Measurements from ENCODE around the gene DAGLA. TPM values are rescaled to one million over a fixed set of nuclear protein-coding genes. Genes with fewer than 3 reads are reported as not detected.

DAGLA gene
- total RNA-seq, 4 donors from 2014 or later, result 5.8 to 18.9 (median 10.2) TPM

DNA sequence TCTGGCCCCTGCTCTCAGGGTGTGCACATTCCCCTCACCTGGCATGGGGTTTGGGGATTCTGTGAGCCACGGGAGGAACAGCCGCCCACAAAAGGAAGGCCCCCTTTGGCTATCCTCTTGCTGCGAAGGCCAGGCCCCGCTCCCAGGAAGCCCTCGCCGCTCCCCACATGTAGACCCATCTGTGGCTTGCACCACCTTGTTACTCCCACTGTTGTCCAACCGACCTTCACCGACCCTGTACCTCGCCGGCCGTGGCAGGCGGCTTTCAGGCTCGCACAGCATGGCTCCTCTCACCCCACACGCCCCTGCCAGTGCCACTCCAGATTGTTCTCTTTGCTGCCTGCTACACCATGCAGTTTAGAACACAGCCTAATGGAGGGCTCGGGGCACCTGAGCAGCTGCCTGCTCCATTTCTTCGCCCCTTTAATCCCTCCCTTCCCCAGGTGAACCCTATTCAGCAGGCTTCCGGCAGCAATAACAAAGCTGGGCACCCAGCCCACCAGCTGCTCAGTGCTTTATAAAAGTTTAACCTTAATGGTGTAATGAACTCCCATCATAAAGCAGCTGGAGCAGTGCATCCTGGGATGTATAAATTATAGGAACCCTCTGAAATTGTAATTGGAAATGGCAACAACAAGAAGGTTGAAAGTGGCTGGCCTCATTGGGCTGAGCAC lies 10.7 kb downstream of the DAGLA start:
- DNase-seq, result peak in 2 of 3 donors; percentile 69 to 71
- H3K27me3 ChIP-seq, result no peaks in the 10 kb centered on the region
- H3K9me3 ChIP-seq, result no peaks in the 10 kb centered on the region
- H3K27ac ChIP-seq, result peak overlapping the region in 3 of 4 donors; percentile 12 to 70 (median 32)
- TF ChIP-seq POLR2A (IDR thresholded peaks at IDR 0.05), result no peak
- TF ChIP-seq, protein P1, sequence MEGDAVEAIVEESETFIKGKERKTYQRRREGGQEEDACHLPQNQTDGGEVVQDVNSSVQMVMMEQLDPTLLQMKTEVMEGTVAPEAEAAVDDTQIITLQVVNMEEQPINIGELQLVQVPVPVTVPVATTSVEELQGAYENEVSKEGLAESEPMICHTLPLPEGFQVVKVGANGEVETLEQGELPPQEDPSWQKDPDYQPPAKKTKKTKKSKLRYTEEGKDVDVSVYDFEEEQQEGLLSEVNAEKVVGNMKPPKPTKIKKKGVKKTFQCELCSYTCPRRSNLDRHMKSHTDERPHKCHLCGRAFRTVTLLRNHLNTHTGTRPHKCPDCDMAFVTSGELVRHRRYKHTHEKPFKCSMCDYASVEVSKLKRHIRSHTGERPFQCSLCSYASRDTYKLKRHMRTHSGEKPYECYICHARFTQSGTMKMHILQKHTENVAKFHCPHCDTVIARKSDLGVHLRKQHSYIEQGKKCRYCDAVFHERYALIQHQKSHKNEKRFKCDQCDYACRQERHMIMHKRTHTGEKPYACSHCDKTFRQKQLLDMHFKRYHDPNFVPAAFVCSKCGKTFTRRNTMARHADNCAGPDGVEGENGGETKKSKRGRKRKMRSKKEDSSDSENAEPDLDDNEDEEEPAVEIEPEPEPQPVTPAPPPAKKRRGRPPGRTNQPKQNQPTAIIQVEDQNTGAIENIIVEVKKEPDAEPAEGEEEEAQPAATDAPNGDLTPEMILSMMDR (IDR thresholded peaks at IDR 0.05), result no peak
- no peaks in the 10 kb centered on the region for H3K36me3 ChIP-seq
- peaks cover 0 to 48% (median 8%) of the 10 kb centered on the region in 4 donors for H3K4me1 ChIP-seq
- H3K4me3 ChIP-seq, result no peak overlapping the region

DNA sequence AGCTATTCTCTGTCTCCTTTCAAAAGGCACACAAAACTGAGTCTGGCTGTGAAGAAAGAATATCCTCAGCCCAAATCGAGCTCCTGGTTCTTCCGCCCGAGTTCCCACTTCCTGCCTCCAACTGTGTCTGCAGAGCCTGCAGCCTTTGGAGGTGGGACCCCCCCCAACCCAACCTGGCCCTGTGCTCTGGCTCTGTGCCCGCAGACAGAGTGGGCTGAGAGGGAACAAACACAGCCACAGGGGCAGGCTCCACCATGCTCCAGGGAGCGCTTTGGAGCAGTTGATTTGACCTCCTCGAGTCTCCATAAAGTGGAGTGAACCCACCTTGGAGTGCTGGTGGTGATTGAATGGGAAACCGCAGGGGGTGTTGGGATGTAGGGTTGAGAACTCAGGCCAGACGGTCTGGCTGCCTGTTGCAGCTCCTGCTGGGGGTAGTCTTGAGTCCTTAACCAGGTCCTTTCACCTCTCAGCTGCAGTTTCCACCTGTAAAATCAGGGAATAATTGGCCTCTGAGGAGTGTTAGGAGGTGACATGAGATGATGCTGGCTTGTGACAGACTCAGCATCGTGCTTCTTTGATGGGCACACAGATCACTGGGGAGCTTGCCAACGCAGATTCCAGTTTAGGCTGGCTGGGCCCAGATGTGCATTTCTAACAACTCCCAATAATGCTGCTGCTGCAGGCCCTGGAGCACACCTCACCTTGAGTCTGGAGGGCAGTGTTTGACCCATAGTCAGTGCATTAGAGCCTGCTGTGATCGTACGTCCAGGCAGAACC lies 11.4 kb downstream of the DAGLA start:
- peaks cover 0 to 56% (median 12%) of the 10 kb centered on the region in 4 donors for H3K4me1 ChIP-seq

DNA sequence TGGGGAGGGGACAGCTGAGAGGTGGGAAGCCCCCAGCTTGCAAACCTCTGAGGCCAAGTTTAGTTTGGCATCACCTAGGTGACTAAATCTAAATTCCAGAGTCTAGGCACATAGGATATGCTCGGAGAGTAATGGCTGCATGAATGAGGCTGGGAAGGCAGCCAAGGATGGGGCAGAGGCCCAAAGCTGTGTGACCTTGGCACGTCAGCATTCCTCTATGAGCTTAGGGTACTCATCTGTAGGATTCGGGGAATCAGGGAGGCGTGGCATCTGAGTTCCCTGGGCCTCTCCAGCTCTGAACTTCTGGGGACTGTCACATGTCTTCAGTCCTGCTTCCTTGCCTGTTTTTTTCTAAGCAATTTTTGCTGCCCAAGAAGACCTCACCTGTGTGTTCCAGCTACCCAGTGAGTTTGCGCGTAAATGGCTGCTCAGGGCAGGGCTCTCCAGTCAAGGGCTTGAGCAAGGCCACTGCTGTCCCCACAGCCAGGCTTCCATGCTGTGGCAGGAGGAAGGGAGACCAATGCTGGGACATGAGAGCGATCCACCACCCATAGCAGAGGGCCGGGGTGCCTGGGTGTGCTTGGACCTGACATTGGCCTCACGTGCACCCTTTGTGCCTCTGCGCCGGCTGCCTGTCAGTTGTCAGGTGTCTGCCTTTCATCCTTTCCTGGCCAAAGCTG lies 13.9 kb downstream of the DAGLA start:
- Histone ChIP-seq H3K27me3 (no peaks in the 10 kb centered on the region), H3K4me3 (no peak overlapping the region), H3K4me1 (peaks cover 0 to 65% (median 23%) of the 10 kb centered on the region in 4 donors), H3K36me3 (no peaks in the 10 kb centered on the region), H3K9me3 (no peaks in the 10 kb centered on the region), H3K27ac (peak overlapping the region in 2 of 4 donors; percentile 71 to 75)
- TF ChIP-seq POLR2A (IDR thresholded peaks at IDR 0.05), result no peak
- TF ChIP-seq, protein P1 (IDR thresholded peaks at IDR 0.05), result no peak
- no peak for DNase-seq

More for the DNA sequence above, 11.4 kb downstream of the DAGLA start:
- peak in 1 of 3 donors; percentile 43 for DNase-seq
- Histone ChIP-seq H3K36me3 (no peaks in the 10 kb centered on the region), H3K9me3 (no peaks in the 10 kb centered on the region), H3K27me3 (no peaks in the 10 kb centered on the region), H3K4me3 (no peak overlapping the region), H3K27ac (peak overlapping the region in 1 of 4 donors; percentile 70)
- no peak for TF ChIP-seq POLR2A (IDR thresholded peaks at IDR 0.05)
- TF ChIP-seq, protein P1 (IDR thresholded peaks at IDR 0.05), result no peak

DNA sequence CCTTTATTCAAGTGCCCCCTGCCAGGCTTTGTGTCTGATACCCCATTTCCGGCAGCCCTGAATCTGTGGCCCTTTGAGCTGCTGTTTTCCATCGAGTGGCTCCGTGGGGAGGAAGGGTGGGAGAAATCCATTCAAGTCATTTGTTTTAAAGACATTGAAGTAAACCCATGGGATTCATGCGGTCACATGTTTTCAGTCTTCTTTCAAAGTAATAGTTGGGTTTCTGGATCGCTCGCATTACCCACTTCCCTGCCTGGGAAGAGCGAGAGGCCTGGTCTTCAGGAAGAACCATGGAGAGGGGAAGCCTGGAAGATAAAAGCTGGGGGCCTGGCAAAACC lies 14.4 kb downstream of the DAGLA start:
- Histone ChIP-seq H3K4me1 (peaks cover 0 to 68% (median 25%) of the 10 kb centered on the region in 4 donors), H3K27ac (peak overlapping the region; percentile 52 to 77 (median 73)), H3K27me3 (no peaks in the 10 kb centered on the region), H3K4me3 (no peak overlapping the region), H3K36me3 (no peaks in the 10 kb centered on the region), H3K9me3 (no peaks in the 10 kb centered on the region)
- no peak for TF ChIP-seq POLR2A (IDR thresholded peaks at IDR 0.05)
- TF ChIP-seq, protein P1 (IDR thresholded peaks at IDR 0.05), result no peak
- no peak for DNase-seq

DNA sequence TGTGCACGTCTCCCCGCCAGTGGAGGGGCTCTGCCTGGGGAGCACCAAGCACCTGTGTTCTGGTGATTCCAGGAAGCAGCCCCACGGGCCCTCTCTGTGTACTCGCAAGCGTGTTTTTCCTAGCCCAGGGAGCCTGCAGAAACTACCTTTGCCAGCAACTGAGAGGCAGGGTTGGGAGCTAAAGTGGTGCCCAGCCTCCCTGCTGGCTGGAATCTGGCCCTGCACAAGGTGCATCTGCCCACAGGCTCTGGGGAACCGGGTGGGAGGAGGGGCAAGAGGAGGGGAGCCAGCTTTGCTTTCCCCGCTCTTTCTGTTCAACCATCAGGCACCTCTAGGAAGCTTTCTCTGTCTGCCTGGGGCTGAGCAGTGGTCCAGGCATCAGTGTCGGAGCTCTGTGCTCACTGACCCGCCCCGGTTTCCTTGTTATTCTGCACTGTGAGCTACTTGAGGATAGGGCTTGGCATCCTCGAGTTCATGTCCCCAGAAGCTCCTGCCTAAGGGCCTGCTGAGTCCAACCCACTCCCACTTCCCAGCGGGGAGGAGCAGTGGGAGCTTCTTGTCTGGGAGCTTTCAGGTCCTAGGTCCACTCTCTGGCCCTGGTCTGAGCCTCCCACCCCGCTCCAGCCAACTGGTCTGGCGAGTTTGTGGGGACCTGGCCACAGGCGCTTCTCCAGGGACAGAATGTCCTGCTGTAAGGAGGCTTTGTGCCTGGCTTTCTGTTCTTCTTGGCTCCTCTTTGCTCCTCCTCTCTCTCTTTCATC lies 14.9 kb downstream of the DAGLA start:
- peak overlapping the region; percentile 52 to 77 (median 73) for H3K27ac ChIP-seq
- TF ChIP-seq, protein P1 (IDR thresholded peaks at IDR 0.05), result peak in 2 of 6 experiments; percentile 5 to 25
- no peak for TF ChIP-seq POLR2A (IDR thresholded peaks at IDR 0.05)
- H3K9me3 ChIP-seq, result no peaks in the 10 kb centered on the region
- H3K4me1 ChIP-seq, result peaks cover 0 to 73% (median 28%) of the 10 kb centered on the region in 4 donors
- H3K36me3 ChIP-seq, result no peaks in the 10 kb centered on the region
- no peaks in the 10 kb centered on the region for H3K27me3 ChIP-seq
- H3K4me3 ChIP-seq, result no peak overlapping the region
- DNase-seq, result peak in 1 of 3 donors; percentile 54
